ENCODE measurements around the gene RPP40.
"Not testable (repeated sequence)": the region's sequence is repeated elsewhere in the genome, so short reads cannot be mapped to it uniquely, and the experiment has no call there.

RPP40 gene

DNA sequence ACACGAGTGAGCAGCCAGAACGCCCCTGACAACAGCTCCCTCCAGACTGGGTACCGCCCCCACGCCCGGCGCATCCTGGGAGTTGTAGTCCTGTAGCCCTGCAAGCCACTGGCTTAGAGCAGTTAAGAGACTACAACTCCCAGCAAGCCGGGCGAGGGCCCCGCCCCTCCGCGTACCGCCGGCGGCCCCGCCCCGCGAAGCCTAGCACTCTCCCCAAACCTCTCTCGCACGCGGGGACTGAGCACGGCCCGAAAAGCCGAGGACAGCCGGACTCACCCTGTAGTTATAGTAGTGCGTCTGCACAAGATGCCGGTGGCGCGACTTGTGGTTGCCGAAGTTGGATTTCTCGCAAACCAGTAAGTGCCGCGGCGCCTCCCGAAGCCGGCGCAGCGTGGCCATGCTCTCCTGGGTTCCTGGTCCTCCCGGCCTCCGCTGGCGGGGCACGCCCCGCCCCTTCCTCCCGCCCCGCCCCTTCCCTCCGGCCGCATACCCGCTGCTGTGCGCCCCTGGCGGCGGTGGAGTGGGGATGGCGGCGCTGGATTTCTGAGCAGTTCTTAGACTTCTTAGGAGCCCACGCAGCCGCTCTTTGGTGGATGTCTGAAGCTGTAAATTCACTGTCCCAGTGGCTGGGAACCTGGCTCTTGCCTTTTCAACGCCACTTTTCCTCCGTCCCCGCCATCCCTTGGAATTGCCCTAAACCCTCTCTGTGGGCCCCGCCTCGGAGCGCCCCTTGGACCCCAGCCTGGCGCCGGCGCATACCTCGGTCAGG lies at the start of gene RPP40:
RPP40 (minus strand) TSS at position 434 of the 769 bp plus-strand sequence; CDS start at position 399, 35 bp downstream.
- peak; percentile 89 for DNase-seq (ENCODE audit: low read depth)

GRCh38 chr6:5053038-5053437 lies 49.2 kb upstream of the RPP40 start:
- no peak for DNase-seq (ENCODE audit: low read depth)

DNA sequence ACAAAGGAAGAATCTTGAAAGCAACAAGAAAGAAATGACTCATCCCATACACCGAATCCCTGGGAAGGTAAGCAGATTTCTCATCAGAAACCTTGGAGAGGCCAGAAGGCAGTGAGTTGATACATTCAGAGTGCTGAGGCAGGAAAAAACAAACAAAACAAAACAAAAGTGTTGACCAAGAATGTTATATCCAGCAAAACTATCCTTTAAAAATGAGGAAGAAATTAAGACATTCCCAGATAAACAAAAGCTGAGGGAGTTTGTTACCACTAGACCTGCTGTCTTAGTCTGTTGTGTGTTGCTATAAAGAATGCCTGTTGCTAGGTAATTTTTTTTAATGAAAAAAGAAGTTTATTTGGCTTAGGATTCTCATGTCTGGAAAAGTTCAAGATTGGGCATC lies 47.6 kb upstream of the RPP40 start:
- no peak for DNase-seq (ENCODE audit: low read depth)

DNA sequence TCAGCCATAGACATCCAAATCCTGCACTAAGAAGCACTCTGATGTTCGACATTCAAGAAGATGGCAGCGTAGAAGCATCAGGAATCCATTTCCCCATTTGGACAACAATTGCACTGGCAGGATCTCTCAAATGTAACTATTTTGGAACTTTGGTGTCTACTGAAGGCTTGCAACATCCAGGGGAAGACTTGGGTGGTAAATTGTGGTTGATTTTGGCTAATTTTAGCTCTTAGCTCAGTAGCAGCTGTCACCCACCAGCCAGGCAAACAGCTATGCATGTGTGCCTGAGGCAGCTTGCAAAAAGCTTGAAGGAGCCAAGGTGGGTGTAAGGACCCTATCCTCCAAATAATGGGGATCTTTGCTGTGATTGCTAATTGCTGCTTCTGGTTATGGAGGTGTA lies 46.2 kb upstream of the RPP40 start:
- DNase-seq (ENCODE audit: low read depth), result no peak

- DNase-seq (ENCODE audit: low read depth), result no peak
Observed at GRCh38 chr6:5046430-5046829, 42.6 kb upstream of the RPP40 start.

DNA sequence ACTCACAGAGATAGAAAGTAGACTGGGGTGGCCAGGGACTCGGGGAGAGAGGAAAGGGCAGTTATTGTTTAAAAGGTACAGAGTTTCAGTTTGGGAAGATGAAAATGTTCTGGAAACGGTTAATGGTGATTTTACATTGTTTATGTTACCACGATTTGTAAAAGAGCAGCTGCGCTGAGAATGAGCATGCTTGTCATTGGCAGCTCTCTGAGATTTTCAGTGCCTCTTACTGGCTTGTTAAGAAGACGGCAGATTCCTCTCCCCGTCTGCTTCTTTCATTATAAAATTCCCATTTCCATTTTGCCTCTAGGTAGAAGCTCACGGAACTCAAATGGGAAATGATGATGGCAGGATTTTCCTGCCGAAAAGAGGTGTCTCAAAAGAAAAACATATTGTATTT lies 41.6 kb upstream of the RPP40 start:
- DNase-seq (ENCODE audit: low read depth), result no peak

GRCh38 chr6:5044866-5045265 lies 41.0 kb upstream of the RPP40 start:
- no peak for DNase-seq (ENCODE audit: low read depth)

- DNase-seq (ENCODE audit: low read depth), result no peak
Observed at GRCh38 chr6:5042436-5042835, 38.6 kb upstream of the RPP40 start.

GRCh38 chr6:5041955-5042354 lies 38.1 kb upstream of the RPP40 start:
- no peak for DNase-seq (ENCODE audit: low read depth)

DNA sequence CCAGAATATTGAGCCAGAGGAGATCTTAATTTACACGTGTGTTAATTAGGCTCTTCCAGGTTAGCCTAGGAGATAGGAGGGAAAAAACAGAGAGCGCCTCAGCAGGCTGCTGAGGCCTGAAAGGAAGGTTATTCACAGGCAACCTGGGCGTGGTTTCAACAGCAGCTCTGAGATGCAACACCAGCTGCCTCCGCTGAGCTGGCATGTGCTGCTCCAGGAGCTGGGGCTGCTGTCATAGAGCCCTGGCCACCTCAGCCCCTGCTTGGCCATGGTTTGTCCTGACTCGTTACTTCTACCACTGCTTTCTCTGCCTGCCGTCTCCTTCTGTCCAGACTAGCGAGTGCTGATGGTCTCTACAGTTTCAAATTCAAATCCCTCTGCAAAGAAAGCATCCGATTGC lies 32.4 kb upstream of the RPP40 start:
- no peak for DNase-seq (ENCODE audit: low read depth)

- no peak for DNase-seq (ENCODE audit: low read depth)
Observed at GRCh38 chr6:5034736-5035135, 30.9 kb upstream of the RPP40 start.

DNA sequence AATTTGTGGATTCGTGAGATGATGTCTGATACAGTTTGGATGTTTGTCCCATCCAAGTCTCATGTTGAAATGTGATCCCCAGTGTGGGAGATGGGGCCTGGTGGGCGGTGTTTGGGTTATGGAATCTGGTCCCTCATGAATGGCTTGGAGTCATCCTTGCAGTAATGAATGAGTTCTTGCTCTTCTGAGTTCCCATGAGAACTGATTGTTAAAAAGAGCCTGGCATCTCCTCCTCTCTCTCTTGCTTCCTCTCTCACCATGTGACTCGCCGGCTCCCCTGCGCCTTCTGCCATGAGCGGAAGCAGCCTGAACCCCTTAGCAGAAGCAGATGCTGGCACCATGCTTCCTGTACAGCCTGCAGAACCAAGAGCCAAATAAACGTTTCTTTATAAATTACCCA lies 30.5 kb upstream of the RPP40 start:
- DNase-seq (ENCODE audit: low read depth), result no peak

DNA sequence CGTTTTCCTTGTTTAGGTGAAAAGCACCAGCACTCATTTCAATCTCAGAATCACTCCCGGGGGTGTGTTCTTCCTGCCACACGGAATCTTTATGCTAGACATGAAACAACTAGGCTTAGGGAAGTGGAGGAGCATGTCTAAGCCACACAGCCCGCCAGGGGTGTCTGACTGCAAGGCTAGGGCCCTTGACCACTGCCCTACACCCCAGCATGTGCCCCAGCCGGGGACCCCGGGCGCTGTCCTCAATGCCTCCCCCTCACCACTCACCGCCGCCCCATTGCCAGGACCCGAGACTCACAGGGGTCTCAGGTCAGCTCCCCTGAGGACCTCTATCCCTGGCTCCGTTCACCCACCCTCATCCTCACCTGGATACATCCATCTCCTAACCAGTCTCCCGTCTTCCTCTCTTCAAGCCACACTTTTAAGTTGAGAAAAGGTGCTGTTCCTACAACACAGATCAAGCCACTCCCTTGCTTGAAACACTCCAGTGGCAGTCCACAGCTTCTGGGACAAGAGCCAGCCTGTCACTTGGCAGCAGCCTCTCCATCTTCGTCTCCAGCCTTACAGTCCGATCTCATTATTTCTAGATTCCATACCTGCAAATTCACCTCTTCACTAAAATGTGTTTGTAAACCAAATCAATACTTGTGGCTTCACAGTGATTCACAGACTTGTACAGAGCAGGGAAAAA lies 29.5 kb upstream of the RPP40 start:
- not testable (repeated sequence) for DNase-seq (ENCODE audit: low read depth)

DNA sequence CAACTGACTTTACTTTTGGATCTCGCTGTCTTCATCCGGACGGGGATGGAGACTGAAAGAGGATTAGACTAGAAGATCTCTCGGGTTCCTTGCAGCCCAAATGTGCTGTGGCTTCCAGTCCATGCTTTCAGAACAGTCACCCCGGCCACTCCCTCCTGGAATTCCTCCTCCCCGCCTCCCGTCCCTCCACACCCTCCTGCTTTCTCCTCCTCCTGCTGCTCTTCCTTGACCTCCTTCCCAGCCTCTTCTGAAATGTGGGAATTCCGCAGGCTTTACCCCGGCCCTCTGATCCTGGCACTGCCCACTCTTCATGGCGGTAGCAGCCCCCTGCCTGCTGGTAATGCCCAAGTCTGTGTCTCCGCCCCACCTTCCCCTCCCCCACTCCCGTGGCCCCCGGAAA lies 28.9 kb upstream of the RPP40 start:
- DNase-seq (ENCODE audit: low read depth), result not testable (repeated sequence)

GRCh38 chr6:5031150-5031549 lies 27.3 kb upstream of the RPP40 start:
- no peak for DNase-seq (ENCODE audit: low read depth)

- DNase-seq (ENCODE audit: low read depth), result peak; percentile 15
Observed at GRCh38 chr6:5030596-5031136, 26.8 kb upstream of the RPP40 start.

GRCh38 chr6:5029609-5030008 lies 25.8 kb upstream of the RPP40 start:
- DNase-seq (ENCODE audit: low read depth), result no peak

GRCh38 chr6:5028921-5029320 lies 25.1 kb upstream of the RPP40 start:
- DNase-seq (ENCODE audit: low read depth), result no peak

- DNase-seq (ENCODE audit: low read depth), result no peak
Observed at GRCh38 chr6:5028301-5028700, 24.5 kb upstream of the RPP40 start.

DNA sequence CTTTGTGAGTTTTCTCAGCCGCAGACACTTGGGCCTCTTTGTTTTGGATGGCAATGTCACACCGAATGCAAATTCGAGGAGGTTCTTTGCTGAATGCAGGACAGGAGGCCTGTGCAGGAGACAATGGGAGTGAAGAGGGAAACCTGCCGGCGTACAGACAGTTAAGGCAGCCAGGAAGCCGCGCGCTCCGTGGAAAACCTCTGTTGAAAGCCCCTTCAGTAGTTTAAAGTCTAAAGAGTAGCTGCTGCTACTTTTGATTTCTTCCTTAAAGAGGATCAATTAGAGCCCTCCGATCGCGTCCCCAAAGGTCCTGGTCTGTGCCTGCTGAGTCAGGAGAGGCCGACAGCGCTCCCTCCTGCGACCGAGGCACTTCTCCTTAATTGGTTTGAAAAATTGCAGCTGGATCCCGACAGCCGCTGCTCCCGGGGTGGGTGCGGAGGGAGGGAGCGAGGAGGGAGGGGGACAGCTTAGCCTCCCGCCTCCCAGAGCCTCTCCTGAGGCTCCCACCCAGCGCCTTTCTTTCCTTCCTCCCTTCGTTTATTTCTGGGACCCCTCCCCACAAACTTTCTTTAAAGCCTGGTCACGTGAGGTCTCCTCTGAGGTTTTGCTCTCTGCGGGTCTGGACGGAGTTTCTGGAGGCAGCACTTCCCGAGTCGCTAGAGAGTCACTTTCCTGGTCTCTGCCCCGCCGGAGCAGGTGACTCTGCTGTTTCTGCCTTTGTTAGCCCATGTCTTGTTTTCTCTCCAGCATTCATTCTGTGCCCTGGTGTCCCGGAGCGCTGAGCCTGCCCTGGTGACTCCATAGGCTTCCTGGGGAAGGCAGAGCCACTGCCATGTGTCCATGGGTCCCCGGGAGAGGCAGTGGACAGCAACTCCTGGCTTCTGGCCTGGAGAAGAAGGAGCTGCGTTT lies 22.3 kb upstream of the RPP40 start:
- no peak for DNase-seq (ENCODE audit: low read depth)

DNA sequence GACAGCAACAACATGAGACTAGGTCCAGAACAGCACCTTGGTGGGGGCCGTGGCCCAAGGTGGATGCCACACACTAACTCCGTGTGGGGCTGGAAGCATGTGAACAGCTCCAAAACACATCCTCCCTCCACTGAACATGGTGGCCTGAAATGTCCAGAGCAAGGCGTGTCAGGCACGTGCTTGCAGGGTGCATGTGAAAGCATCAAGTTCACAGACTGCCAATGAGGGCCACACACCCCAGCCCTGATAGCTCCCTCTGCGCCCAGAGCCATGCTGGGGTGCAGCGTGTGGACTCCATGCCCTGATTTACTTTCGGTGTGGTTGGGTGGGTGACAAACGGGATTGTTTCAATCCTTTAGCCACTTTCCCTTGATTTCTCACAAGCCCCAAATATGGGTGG lies 20.1 kb upstream of the RPP40 start:
- DNase-seq (ENCODE audit: low read depth), result no peak

DNA sequence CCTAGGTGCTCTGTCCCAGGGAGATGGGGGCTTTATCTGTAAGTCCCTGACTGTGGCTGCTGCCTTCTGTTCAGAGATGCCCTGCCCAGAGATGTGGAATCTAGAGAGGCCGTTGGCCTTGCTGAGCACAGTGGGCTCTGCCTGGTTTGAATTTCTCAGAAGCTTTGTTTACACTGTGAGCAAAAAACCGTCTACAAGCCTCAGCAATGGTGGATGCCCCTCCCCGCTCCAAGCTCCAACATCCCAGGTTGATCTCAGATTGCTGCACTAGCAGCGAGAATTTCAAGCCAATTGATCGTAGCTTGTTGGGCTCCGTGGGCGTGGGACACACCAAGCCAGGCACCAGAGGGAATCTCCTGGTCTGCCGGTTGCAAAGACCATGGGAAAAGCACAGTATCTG lies 16.3 kb upstream of the RPP40 start:
- DNase-seq (ENCODE audit: low read depth), result no peak

All from HS-5 (cell line).